ENCODE results near the gene FNDC3B.

Gene FNDC3B

GRCh38 chr3:172051957-172052354 lies 12.6 kb downstream of the FNDC3B start:
- Histone ChIP-seq H3K36me3 (ENCODE audit: control insufficient read depth in 2 of 2, insufficient read depth in 1 of 2, low read length in 2 of 2) (peaks cover 0 to 2% of the 10 kb centered on the region in 2 experiments; a peak in 1 of 3 replicates), H3K4me1 (ENCODE audit: control insufficient read depth, insufficient read depth, low read length) (no peaks in the 10 kb centered on the region), H3K9me3 (ENCODE audit: control insufficient read depth, insufficient read depth, low read depth, low read length) (no peaks in the 10 kb centered on the region), H3K27ac (ENCODE audit: extremely low read depth, low read depth, low read length) (no peak overlapping the region), H3K4me3 (ENCODE audit: low read depth, low read length) (no peak overlapping the region)
- ChIA-PET CTCF (interaction anchor here (0.7 kb wide), 1 partner anchor 13 kb away, joined by 4 read pairs; no protein-coding TSS in a partner anchor), POLR2A (no interaction called here)
- no peak for TF ChIP-seq PRDM2 (tag by site-specific recombination; IDR thresholded peaks at IDR 0.05; ENCODE audit: borderline replicate concordance)
- no peak for TF ChIP-seq ZNF133 (tag by site-specific recombination; IDR thresholded peaks at IDR 0.05)
- no peak for TF ChIP-seq ZNF571 (tag by site-specific recombination; IDR thresholded peaks at IDR 0.05)
- no peak for TF ChIP-seq BCL11B (tag by site-specific recombination; IDR thresholded peaks at IDR 0.05; ENCODE audit: low read depth)
- 0 out of 2 replicates have a peak, but pooled peaks have one; percentile 18 for TF ChIP-seq ZNF121 (tag by site-specific recombination; IDR thresholded peaks at IDR 0.05)
- TF ChIP-seq INSM2 (tag by site-specific recombination; IDR thresholded peaks at IDR 0.05), result no peak
- TF ChIP-seq ZBTB1 (tag by site-specific recombination; IDR thresholded peaks at IDR 0.05), result no peak
- no peak for TF ChIP-seq ZSCAN30 (tag by site-specific recombination; IDR thresholded peaks at IDR 0.05)
- no peak for TF ChIP-seq ZNF423 (tag by site-specific recombination; IDR thresholded peaks at IDR 0.05)

GRCh38 chr3:172052405-172052804 lies 13.0 kb downstream of the FNDC3B start:
- H3K36me3 ChIP-seq (ENCODE audit: control insufficient read depth in 2 of 2, insufficient read depth in 1 of 2, low read length in 2 of 2), result peaks cover 0 to 2% of the 10 kb centered on the region in 2 experiments; a peak in 1 of 3 replicates
- H3K4me3 ChIP-seq (ENCODE audit: low read depth, low read length), result no peak overlapping the region

More at GRCh38 chr3:172052405-172052804, 13.0 kb downstream of the FNDC3B start:
- no peaks in the 10 kb centered on the region for H3K9me3 ChIP-seq (ENCODE audit: control insufficient read depth, insufficient read depth, low read depth, low read length)
- no peak overlapping the region for H3K27ac ChIP-seq (ENCODE audit: extremely low read depth, low read depth, low read length)
- CTCF ChIA-PET, result no interaction called here
- no peaks in the 10 kb centered on the region for H3K4me1 ChIP-seq (ENCODE audit: control insufficient read depth, insufficient read depth, low read length)
- POLR2A ChIA-PET, result no interaction called here
- TF ChIP-seq ZNF561 (tag by site-specific recombination; IDR thresholded peaks at IDR 0.05; ENCODE audit: borderline replicate concordance) (no peak), ZNF510 (tag by site-specific recombination; IDR thresholded peaks at IDR 0.05; ENCODE audit: insufficient replicate concordance) (no peak), ZNF280D (tag by site-specific recombination; IDR thresholded peaks at IDR 0.05) (no peak), ZNF133 (tag by site-specific recombination; IDR thresholded peaks at IDR 0.05) (no peak), ZNF37A (tag by site-specific recombination; IDR thresholded peaks at IDR 0.05) (no peak), ZNF530 (tag by site-specific recombination; IDR thresholded peaks at IDR 0.05; ENCODE audit: low read depth) (no peak), ZNF548 (tag by site-specific recombination; IDR thresholded peaks at IDR 0.05) (no peak), YY2 (tag by site-specific recombination; IDR thresholded peaks at IDR 0.05) (no peak), ZNF148 (tag by site-specific recombination; IDR thresholded peaks at IDR 0.05; ENCODE audit: borderline replicate concordance) (no peak)
